HL-60 (cell line): ENCODE results near the gene IGSF22.

ENCODE experiments used
- CTCF ChIP-seq: IDR thresholded peaks from one replicate; pipeline ENCODE4 v1.5.1; 2011; ENCODE audit warnings: low read length, control low read depth, inconsistent platforms; ENCODE audit not compliant: insufficient read depth
- REST ChIP-seq: IDR thresholded peaks from 2 replicates; pipeline ENCODE4 v1.6.1; 2012; ENCODE audit warnings: low read depth; ENCODE audit not compliant: insufficient replicate concordance

GRCh38 chr11:18743900-18744514 is 18.0 kb upstream of the IGSF22 start:
- TF ChIP-seq CTCF, result no peak
- no peak for TF ChIP-seq REST
